ENCODE data around the gene SLC35A3. TPM values are rescaled to one million over a fixed set of nuclear protein-coding genes. Genes with fewer than 3 reads are reported as not detected.

SLC35A3 gene
- total and polyA plus RNA-seq, 9 of the 15 experiments (the other 6 are each of a cell fraction or from before 2014, with no cell fraction given), result 3.5 to 21.7 (median 13.2) TPM

GRCh38 chr1:99942723-99943122 lies 27.1 kb upstream of the SLC35A3 start:
- 0 out of 4 replicates have a peak overlapping the region, but pooled peaks of 1 of the 2 experiments have one; percentile 24 for H3K9ac ChIP-seq (ENCODE audit: insufficient read depth in 1 of 2, low read depth in 2 of 2, low read length in 2 of 2)
- FAIRE-seq, result no peak
- no peaks in the 10 kb centered on the region; the same call in 1 of the 2 replicates for H3K9me3 ChIP-seq (replicated peaks; ENCODE audit: control insufficient read depth, insufficient read depth, low read depth, low read length)
- H3K4me1 ChIP-seq (replicated peaks in 1 of 2; ENCODE audit: control insufficient read depth in 2 of 2, insufficient read depth in 2 of 2, low read length in 2 of 2), result peaks cover 0 to 21% of the 10 kb centered on the region in 2 experiments; a peak in 4 of 5 replicates
- peak overlapping the region; percentile 71 for H3K27ac ChIP-seq (ENCODE audit: extremely low read depth, low read depth, low read length)
- POLR2A ChIA-PET, result interaction anchor here (0.7 to 1.5 kb wide), 3 partner anchors 13 to 1074 kb away, joined by 3 to 6 read pairs (median 5); no protein-coding TSS in a partner anchor
- no peak overlapping the region for H3K4me3 ChIP-seq
- no peaks in the 10 kb centered on the region for H4K20me1 ChIP-seq (replicated peaks; ENCODE audit: control insufficient read depth, insufficient read depth, low read length)
- intact Hi-C loops (cut with micrococcal nuclease) (no loop called here), in situ Hi-C loops (cut with MboI) (no loop called here)
- peak in 1 of 4 experiments; percentile 17 for DNase-seq (ENCODE audit: extremely low read depth in 1 of 4, low spot score in 3 of 4)
- H3K9me1 ChIP-seq (ENCODE audit: control insufficient read depth, insufficient read depth, low read length), result no peaks in the 10 kb centered on the region
- H3K4me2 ChIP-seq (ENCODE audit: insufficient read depth, low read length), result peak overlapping the region; percentile 58; the same call in 1 of the 2 replicates
- peak; percentile 50 for ATAC-seq
- 9% methylated on average over 1 of the region's 1 CpG for WGBS (ENCODE audit: insufficient coverage, low coverage, missing lambda C conversion rate)
- peak overlapping the region; percentile 72 for H2AFZ ChIP-seq (ENCODE audit: low read depth, low read length)
- H3K79me2 ChIP-seq (ENCODE audit: control insufficient read depth, insufficient read depth, low read length), result no peaks in the 10 kb centered on the region
- no peaks in the 10 kb centered on the region for H3K36me3 ChIP-seq (ENCODE audit: control insufficient read depth, insufficient read depth, low read length)
- CTCF ChIA-PET (ENCODE audit: low intra/inter-chr PET ratio), result no interaction called here
- H3K27me3 ChIP-seq (ENCODE audit: control insufficient read depth in 2 of 2, insufficient read depth in 2 of 2, low read length in 2 of 2), result no peaks in the 10 kb centered on the region
- no TSS peak for BruUV-seq (replicated peaks)
- TF ChIP-seq HNRNPUL1 (IDR thresholded peaks at IDR 0.05; ENCODE audit: low read length) (no peak), ZNF318 (IDR thresholded peaks at IDR 0.05; ENCODE audit: borderline replicate concordance in 1 of 2, low read depth in 1 of 2) (no peak), SRSF3 (IDR thresholded peaks at IDR 0.05; ENCODE audit: insufficient read depth, low read length) (no peak), DEAF1 (CRISPR knock-in tag; IDR thresholded peaks at IDR 0.05) (no peak), CHAMP1 (IDR thresholded peaks at IDR 0.05) (peak; percentile 21; the same call in 1 of the 2 replicates), PHTF2 (CRISPR knock-in tag; IDR thresholded peaks at IDR 0.05) (no peak), CBFA2T2 (conservative IDR thresholded peaks at IDR 0.05) (no peak), ZNF644 (tag; IDR thresholded peaks at IDR 0.05; ENCODE audit: low read depth) (peak; percentile 5; the same call in 1 of the 2 replicates), ZNF224 (CRISPR knock-in tag; IDR thresholded peaks at IDR 0.05) (no peak), ZEB2 (IDR thresholded peaks at IDR 0.05) (no peak)
